A204.1 (cell line): ENCODE measurements around the gene VSTM1.
A peak's percentile ranks its signal among the peaks of the same experiment; 100 is the strongest.
"Not testable (repeated sequence)": the region's sequence is repeated elsewhere in the genome, so short reads cannot be mapped to it uniquely, and the experiment has no call there.

ENCODE experiments used
- FAIRE-seq: peaks from 2 replicates; lab custom pipeline; 2012; peaks lifted over from hg19 to GRCh38; lab: Jason Lieb, UNC

VSTM1 gene

DNA sequence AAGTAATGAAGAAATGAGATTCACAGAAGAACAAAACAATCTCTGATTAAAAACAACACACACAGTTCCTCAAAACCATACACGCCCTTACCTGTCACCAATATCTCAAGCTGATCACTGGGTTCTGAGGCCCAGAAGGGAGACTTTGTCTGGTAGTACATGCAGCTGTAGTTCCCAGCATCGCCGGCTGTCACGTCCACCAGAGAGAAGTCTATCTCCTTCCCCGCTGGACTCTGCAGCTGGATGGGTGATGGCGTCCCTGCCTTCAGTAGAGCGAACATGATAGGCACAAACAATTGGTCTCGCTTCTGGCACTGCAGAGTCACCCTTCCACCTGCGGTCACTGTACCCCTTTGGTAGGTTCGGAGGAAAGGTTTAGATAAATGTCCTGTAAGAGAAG, 10.1 kb upstream of the VSTM1 start:
- FAIRE-seq = no peak

DNA sequence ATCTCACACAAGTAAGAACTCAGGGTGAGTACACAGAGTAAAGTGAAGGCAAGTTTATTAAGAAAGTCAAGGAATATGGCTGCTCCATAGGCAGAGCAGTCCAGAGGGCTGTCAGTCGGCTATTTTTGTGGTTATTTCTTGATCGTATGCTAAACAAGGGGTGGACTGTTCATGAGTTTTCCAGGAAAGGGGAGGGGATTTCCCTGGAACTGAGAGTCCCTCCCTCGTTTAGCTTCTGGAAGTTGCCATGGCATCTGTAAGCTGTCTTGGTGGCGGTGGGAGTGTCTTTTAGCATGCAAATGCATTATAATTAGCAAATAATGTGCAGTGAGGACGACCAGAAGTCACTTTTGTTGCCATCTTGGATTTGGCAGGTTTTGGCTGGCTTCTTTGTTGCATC, 5.8 kb upstream of the VSTM1 start:
- no peak for FAIRE-seq

DNA sequence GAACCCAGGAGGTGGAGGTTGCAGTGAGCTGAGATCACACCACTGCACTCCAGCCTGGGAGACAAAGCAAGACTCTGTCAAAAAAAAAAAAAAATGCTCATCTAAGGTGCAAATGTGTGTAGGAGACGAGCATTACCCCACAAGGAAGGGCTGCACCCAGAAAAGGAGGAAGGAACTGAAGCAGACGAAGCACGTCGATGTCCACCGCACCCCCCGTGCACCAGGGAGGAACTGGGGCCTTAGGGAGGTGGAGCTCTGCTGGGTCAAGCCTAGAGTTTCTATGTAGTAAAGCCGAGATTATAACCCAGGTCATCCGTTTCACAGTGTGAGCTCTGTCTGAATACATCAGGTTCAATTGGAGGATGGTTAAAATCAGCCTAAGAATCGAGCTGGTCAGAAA, 1.1 kb downstream of the VSTM1 start:
- FAIRE-seq = no peak

DNA sequence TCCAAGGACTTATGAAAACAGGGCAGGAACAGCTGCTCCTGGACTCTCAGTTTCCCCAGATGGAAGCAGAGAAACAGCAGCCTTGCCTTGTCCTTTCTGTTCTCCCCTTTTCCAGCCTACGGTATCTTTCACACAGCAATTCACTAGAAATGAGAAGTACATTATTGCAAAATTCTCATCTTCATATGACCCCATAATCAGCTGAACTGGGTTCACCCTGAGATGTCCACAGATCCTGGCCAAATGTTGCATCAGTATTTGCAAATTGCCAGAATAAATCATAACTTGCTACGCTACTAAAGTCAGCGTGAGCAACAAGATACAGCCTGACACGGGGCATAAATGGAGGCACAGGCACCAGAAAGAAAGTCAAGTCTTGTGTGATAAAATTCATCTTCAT, 16.1 kb downstream of the VSTM1 start:
- no peak for FAIRE-seq

DNA sequence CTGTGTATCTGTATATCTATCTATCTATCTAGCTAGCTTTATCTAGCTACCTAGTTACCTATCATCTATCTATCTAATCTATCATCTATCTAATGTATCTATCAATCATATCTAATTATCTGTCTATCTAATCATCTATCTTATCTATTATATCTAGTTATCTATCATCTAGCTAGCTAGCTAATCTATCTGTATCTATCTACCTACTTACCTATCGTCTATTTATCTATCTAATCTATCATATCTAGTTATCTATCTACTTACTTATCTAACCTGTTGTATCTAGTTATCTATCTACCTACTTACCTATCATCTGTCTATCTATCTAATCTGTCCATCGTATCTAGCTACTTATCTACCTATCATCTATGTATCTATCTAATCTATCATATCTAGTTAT, 17.9 kb downstream of the VSTM1 start:
- peak; percentile 58 for FAIRE-seq

DNA sequence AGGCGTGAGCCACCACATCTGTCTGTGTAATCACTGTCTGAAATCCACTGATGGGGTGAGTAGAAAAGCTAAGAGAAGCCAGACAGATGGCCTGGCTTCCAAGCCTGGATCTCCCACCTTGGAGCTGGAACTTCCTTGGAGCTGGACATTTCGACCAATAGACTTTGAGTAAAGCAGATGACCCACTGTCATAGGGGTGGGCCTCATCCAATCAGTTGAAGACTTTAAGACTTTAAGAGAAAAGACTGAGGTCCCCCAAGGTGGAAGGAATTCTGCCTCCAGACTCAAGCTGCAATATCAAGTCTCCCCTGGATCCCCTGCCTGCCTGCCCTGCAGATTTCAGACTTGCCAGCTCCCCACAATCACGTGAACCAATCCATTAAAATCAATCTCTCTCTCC, 20.7 kb downstream of the VSTM1 start:
- FAIRE-seq = no peak

DNA sequence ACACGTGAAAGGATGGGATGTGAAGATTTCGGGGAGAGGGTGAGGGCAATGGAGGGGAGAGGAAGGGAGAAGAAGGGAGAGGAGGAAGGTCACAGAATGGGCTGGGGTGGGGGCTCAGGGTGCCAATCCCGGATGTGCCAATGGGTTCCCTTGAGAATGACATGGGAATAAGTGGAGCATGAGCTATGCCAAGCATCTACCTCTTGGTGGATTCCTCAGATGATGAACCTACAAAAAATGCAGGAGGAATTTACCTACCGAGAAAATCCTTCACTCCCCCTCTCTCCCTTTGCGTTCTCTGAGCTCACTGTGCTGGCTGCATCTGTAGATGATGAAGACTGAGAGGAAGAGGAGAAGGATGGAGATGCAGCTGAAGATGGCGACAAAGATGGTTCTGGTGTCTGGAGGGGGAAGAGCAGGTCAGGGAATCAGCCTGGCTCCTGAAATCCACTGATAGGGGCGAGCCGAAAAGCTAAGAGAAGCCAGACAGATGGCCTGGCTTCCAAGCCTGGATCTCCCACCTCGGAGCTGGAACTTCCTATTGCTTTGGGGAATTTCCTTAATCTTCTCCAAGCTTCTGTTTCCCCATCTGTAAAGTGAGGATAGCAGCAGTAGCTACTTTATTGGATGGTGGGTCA, 21.6 kb downstream of the VSTM1 start:
- no peak for FAIRE-seq

DNA sequence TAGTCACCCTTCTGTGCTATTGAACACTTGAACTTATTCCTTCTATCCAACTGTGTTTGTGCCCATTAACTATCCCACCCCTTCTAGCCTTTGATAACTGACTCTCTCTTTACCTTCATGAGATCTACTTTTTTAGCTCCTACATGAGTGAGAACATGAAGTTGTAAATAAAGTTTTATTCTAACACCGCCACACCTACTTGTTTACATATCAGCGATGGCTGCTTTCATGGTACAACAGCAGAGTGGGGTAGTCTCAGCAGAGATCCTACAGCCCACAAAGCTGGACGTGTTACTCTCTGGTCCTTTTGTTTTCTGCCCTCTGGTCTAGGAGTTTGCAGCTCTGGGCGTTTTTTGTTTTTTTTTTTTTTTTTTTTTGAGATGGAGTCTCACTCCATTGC, 23.7 kb downstream of the VSTM1 start:
- FAIRE-seq = no peak

DNA sequence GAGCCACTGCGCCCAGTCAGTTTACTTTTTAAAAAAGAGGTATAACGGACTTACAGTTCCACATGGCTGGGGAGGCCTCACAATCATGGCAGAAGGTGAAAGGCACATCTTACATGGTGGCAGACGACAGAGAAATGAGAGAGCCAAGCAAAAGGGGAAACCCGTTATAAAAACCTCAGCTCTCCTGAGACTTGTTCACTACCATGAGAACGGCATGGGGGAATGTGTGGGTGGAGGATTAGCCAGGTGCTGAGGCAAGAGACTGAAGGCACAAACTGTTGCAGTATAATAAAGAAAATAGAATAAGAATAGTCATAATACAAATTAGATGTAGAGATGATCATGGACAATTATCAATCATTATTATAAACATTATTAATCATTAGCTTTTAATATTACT, 27.2 kb downstream of the VSTM1 start:
- FAIRE-seq = not testable (repeated sequence)

DNA sequence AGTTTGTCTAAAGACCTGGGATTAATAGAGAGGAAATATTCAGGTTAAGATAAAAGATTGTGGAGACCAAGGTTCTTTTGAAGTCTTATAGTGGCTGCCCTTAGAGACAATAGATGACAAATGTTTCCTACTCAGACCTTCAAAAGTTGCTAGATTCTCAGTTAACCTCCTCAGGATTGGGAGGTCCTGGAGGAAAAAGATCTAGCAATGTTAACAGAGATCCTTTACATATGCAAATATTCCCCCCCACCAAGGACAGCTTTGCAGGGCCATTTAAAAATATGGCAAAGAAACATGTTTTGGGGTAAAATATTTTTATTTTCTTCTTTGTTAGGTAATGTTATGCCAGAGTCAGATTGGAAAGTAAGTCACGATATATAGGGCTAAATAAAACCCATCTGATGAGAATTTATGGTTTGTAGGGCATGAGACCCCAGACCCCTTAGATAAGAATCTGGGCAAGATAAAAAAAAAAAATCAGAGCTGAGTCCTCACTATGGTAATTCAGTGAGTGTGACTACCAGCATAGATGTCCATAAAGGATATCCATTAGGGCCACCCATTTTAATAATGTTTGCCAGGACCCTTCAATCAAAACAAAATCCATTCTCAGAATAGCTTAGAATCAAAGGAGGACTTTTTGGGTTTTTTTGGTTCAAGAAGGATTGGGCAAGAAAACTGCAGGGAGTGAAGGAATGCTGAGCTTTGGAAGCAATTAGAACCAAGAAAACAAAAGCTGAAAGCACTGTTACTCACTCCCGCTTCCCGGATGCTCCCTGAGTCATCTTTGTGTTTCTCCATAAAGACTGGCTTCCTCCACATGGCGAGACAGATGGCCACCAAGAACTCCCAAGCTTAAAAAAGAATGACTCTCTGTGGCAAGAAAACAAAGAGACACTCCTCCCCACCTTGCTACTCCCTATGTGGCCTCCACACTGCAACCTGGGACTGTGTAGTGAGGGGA, 28.2 kb downstream of the VSTM1 start:
- FAIRE-seq = no peak

DNA sequence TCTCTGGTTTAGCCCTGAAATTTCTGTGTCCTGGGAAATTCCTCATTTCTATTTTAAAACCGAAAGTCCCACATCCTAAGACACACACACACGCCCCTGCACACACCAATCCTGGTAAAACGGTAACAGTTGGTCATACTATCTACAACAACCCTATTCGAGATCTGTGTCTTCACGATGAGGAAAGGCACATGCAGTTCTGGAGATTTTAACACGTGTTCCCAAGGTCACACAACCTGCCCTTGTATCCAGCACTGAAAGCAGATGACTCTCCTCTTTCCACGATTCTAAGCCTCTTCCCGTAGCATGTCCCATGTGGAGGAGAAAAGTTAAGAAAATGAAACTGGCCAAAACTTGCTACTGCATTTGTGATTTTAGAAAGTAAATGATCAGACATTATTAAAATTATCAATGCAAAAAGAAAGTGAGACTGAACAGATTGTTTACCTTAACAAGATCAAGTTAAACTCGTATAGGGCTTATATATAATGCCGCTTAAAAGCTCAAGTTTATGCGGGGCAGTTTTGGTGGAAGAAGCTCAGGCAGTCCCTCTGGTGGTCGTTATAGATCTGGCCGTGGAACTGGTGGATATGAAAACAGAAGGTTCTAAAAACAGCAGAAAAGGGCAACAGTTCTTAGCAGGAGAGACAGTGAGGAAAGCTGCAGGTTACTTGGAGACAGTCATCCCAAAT, 32.7 kb downstream of the VSTM1 start:
- FAIRE-seq = peak; percentile 23

DNA sequence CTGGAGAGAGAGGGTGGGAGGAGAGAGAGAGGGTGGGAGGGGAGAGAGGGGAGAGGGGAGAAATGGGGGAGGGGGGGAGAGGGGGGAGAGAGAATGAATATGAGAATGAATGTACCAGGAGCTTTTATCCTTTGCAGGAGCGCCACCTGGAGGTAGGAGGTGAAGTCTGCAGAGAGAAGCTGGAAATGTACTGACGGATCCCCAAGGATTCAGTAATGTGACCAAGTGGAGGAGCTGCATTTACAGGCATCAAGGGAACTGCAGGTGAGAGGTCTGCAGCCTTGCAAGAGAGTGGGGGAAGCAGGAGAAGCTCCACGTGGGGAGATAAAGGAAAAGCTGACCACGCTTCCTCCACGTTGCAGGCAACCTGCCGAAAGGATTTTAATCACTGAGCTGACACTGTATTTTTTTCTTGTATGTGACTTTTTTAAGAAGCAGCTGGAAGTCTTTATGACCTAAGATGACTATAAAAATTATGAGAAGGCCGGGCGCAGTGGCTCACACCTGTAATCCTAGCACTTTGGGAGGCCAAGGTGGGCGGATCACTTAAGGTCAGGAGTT, 33.7 kb downstream of the VSTM1 start:
- no peak for FAIRE-seq

DNA sequence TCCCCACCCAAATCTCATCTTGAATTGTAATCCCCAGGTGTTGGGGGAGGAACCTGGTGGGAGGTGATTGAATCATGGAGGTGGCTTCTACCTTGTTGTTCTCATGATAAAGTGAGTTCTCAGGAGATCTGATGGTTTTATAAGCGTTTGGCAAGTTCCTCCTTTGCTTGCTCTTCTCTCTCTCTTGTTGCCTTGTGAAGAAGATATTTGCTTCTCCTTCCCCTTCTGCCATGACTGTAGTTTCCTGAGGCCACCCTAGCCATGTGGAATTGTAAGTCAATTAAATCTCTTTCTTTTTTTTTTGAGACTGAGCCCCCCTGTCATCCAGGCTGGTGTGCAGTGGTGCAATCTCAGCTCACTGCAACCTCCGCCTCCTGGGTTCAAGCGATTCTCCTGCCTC, 34.4 kb downstream of the VSTM1 start:
- no peak for FAIRE-seq

DNA sequence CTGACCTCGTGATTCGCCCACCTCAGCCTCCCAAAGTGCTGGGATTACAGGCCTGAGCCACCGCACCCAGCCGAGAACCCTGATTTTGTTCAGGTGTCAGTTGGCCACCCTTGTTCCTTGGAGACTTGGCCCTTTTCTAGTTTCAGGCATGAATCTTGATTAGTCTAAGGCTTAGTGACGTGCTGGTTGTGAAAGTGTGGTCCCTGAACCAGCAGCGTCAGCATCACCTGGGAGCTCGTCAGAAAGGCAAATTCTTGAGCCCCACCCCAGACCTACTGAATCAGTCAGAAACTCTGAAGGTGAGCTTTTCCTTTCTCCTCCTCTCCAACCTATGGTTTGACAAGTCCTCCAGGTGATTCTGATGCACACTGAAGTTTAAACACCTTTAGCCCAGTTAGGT, 37.0 kb downstream of the VSTM1 start:
- FAIRE-seq = no peak

DNA sequence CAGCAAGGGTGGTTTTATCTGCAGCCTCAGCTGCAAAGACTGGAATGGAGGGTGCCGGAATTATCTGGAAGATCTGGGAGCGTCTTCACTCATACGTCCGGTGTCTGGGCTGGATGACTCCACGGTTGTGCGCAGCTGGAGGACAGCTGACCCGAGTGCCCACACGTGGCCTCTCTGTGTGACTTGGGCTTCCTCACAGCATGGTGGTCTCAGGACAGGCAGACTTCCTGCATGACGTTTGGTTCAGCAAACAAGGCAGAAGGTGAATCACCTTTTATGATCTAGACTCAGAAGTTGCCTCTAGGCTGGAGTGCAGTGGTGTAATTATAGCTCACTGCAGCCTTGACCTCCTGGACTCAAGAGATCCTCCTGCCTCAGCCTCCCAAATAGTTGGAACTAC, 39.0 kb downstream of the VSTM1 start:
- FAIRE-seq = no peak

DNA sequence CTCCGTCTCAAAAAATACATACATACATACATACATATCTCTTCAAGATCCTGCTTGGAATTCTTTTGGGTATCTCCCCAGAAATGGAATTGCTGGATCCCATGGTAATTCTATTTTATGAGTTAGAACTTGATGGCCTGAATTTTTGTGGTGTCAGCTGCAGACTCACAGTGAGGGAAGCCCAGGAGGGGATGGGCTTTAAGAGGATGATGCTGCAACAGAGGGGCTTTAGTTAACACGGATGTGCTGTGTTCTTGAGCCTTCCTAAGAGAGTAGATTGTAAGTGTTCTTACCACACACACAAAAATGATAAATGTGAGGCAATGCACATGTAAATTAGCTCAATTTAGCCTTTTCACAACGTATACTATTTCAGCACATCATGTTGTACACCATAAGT, 40.5 kb downstream of the VSTM1 start:
- FAIRE-seq = no peak

DNA sequence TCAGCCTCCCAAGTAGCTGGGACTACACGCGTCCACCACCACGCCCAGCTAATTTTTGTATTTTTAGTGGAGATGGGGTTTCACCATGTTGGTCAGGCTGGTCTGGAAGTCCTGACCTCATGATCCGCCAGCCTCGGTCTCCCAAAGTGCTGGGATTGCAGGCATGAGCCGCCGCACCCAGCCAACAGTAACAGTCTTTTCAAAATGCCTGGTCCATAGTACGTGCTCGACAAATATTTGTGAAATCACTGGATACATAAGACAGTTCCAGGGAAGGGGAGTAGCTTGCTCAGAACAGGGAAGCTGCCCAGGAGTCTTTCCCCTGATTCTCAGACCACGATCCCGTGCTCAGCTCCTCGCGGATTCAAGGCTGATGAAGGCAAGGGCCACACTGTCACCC, 41.8 kb downstream of the VSTM1 start:
- no peak for FAIRE-seq

DNA sequence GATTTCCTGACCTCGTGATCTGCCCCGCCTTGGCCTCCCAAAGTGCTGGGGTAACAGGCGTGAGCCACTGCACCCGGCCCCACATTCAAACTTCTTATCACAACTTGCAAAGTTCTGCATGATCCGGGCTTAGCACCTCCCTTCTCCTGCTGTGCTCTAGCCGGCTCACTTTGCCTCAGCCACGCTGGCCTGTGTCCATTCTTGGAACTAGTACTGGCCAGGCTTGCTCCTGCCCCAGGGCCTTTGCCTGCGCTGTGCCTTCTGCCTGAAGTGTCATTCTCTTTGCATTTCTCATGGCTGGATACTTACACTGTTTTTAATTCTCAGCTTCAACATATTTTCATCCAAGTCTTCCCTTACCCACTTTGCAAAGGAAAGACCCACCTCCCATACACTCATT, 42.3 kb downstream of the VSTM1 start:
- no peak for FAIRE-seq

DNA sequence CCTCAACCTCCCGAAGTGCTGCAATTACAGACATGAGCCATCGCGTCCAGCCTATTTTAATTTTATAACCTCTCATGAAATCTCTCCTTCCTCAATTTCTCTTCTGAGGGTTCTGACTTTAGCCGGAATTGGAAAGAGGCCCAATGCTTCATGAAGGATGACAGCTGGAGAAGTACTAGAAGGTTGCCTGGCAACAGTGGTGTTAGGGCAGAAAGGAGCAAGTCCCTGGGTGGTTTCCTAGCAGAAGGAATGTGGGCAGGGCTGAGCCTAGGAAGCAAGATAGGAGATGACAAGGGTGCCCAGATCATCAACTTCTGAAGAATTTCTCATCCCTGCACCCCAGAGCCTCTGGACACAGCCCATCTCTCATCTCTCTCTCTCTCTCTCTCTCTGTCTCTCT, 46.4 kb downstream of the VSTM1 start:
- FAIRE-seq = no peak

DNA sequence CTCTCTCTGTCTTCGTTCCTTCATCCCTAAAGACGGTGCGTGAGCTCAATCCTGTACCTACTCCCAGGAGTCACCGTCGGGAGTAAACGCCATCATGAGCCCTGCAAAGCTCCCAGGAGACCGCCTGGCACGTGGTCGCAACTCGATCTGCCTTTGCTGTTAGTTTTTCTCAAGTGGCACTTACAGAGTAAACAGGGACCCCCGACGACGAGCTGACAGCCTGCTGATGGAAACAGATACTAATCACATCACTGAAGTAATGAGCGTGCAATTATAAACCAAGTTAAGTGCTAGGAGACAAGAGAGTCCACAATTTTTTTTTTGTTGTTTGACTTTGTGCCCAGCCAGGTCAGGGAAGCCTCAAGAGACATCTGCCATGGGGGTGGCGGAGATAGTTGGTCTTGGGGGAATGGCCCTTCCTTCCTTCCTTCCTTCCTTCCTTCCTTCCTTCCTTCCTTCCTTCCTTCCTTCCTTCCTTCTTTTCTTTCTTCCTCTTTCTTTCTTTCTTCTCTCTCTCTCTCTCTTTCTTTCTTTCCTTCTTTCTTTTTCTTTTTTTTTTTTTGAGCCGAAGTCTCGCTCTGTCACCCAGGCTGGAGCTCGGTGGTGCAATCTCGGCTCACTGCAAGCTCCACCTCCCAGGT, 48.7 kb downstream of the VSTM1 start:
- FAIRE-seq = no peak

DNA sequence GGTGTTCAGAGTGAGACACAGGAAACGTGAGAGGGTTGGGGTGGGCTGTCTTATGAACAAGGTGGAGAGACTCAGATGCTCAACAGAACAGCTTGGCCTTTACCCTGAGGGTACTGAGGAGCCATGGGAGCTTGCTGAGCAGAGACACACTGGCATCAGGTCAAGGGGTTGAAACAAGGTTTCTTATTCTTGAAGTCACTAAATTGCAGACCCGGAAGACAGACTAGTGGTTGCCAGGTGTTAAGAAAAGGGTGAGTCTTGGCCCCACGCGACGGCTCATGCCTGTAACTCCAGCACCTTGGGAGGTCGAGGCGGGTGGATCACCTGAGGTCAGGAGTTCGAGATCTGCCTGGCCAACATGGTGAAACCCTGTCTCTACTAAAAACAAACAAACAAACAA, 49.8 kb downstream of the VSTM1 start:
- FAIRE-seq = no peak

DNA sequence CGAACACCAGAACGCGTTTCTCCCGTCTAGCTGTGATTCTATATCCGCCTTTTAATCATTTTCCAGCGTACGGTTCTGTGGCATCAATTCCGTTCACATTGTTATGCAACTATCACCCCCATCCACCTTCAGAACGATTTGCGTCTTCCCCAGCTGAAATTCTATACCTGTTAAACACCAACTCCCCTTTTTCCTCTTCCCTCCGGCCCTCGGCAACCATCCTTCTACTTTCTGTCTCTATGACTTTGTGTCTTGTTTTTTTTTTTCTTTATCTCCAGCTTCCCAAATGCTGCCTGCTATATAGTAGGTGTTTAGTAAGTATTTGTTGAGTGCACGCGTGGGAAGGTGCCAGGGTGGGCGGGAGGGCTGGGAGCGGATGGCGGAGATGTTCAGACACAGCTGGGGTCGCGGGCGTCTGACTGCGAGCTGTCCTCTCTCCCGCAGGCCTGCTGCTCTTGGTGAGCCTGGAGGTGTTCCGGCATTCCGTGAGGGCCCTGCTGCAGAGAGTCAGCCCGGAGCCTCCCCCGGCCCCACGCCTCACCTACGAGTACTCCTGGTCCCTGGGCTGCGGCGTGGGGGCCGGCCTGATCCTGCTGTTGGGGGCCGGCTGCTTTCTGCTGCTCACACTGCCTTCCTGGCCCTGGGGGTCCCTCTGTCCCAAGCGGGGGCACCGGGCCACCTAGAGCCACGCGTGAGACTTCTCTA, 52.0 kb downstream of the VSTM1 start:
- no peak for FAIRE-seq
